ENCODE measurements around the gene GUCD1. TPM values are rescaled to one million over a fixed set of nuclear protein-coding genes. Genes with fewer than 3 reads are reported as not detected.

The GUCD1 gene
- polyA plus RNA-seq, 3 donors: 67.1 to 85.9 (median 72.5) TPM

- peaks cover 22% of the 10 kb centered on the region for H3K79me2 ChIP-seq (ENCODE audit: insufficient read depth, low read length)
- no peak overlapping the region for H3K4me3 ChIP-seq (replicated peaks in 1 of 3; ENCODE audit: low read depth in 2 of 3, low read length in 3 of 3)
- peaks cover 27 to 28% of the 10 kb centered on the region in 2 donors for H3K4me1 ChIP-seq (ENCODE audit: control insufficient read depth in 1 of 2, insufficient read depth in 2 of 2, low read length in 2 of 2)
- H3K4me1 Mint-ChIP-seq: peaks cover 33% of the 10 kb centered on the region
- H3K36me3 Mint-ChIP-seq: peaks cover 78 to 96% of the 10 kb centered on the region in 2 donors
- peaks cover 59% of the 10 kb centered on the region for H4K20me1 ChIP-seq (ENCODE audit: insufficient read depth, low read length)
- H3K27ac ChIP-seq (ENCODE audit: low read depth in 1 of 2, low read length in 2 of 2): peak overlapping the region; percentile 49 to 82
- intact Hi-C loops (cut with micrococcal nuclease): no loop called here
- H3K27ac Mint-ChIP-seq: peak overlapping the region in 5 of 7 donors; percentile 46 to 75 (median 71)
- H3K36me3 ChIP-seq (replicated peaks in 1 of 2; ENCODE audit: control insufficient read depth in 1 of 2, insufficient read depth in 2 of 2, low read length in 2 of 2): peaks cover 66 to 89% of the 10 kb centered on the region in 2 donors
- H3K27me3 Mint-ChIP-seq (ENCODE audit: low read depth in 3 of 3): peaks cover 0 to 2% (median 1%) of the 10 kb centered on the region in 3 donors
- H3K4me3 Mint-ChIP-seq: no peak overlapping the region
- no peak for TF ChIP-seq CTCF (IDR thresholded peaks at IDR 0.05)
- H3K9ac ChIP-seq (ENCODE audit: insufficient read depth, low read length, poor library complexity, severe bottlenecking): peak overlapping the region; percentile 61
- no peak for DNase-seq
- H3K9me3 ChIP-seq (replicated peaks in 1 of 2; ENCODE audit: control insufficient read depth in 1 of 2, insufficient read depth in 1 of 2, low read length in 2 of 2): no peaks in the 10 kb centered on the region
- no peaks in the 10 kb centered on the region for H3K27me3 ChIP-seq (ENCODE audit: control insufficient read depth in 2 of 2, insufficient read depth in 2 of 2, low read length in 2 of 2)
- H3K4me2 ChIP-seq (replicated peaks; ENCODE audit: extremely low read depth, low read length, poor library complexity, severe bottlenecking): no peak overlapping the region
- H3K9me3 Mint-ChIP-seq: no peaks in the 10 kb centered on the region
- H2AFZ ChIP-seq (ENCODE audit: insufficient read depth, low read depth, low read length, poor library complexity, severe bottlenecking): no peak overlapping the region
- 84% methylated on average over 7 of the region's 7 CpGs for WGBS (ENCODE audit: insufficient coverage)
Measured at GRCh38 chr22:24543185-24543601, 11.7 kb downstream of the GUCD1 start.

- Mint-ChIP-seq H3K4me1 (peaks cover 33% of the 10 kb centered on the region), H3K36me3 (peaks cover 74 to 95% of the 10 kb centered on the region in 2 donors), H3K27me3 (ENCODE audit: low read depth in 3 of 3) (peaks cover 0 to 2% (median 1%) of the 10 kb centered on the region in 3 donors), H3K27ac (peak overlapping the region; percentile 66 to 82 (median 78)), H3K4me3 (peak overlapping the region; percentile 39 to 64), H3K9me3 (no peaks in the 10 kb centered on the region)
- TF ChIP-seq CTCF (IDR thresholded peaks at IDR 0.05): no peak
- H4K20me1 ChIP-seq (ENCODE audit: insufficient read depth, low read length): peaks cover 54% of the 10 kb centered on the region
- H3K9me3 ChIP-seq (replicated peaks in 1 of 2; ENCODE audit: control insufficient read depth in 1 of 2, insufficient read depth in 1 of 2, low read length in 2 of 2): no peaks in the 10 kb centered on the region
- WGBS (ENCODE audit: insufficient coverage): 9% methylated on average over 7 of the region's 9 CpGs
- H3K27me3 ChIP-seq (ENCODE audit: control insufficient read depth in 2 of 2, insufficient read depth in 2 of 2, low read length in 2 of 2): no peaks in the 10 kb centered on the region
- H3K36me3 ChIP-seq (replicated peaks in 1 of 2; ENCODE audit: control insufficient read depth in 1 of 2, insufficient read depth in 2 of 2, low read length in 2 of 2): peaks cover 60 to 84% of the 10 kb centered on the region in 2 donors
- intact Hi-C loops (cut with micrococcal nuclease): no loop called here
- H3K9ac ChIP-seq (ENCODE audit: insufficient read depth, low read length, poor library complexity, severe bottlenecking): peak overlapping the region; percentile 61
- H3K4me3 ChIP-seq (replicated peaks in 1 of 3; ENCODE audit: low read depth in 2 of 3, low read length in 3 of 3): peak overlapping the region in 1 of 3 experiments; percentile 56
- peak overlapping the region; percentile 49 to 82 for H3K27ac ChIP-seq (ENCODE audit: low read depth in 1 of 2, low read length in 2 of 2)
- peaks cover 27 to 28% of the 10 kb centered on the region in 2 donors for H3K4me1 ChIP-seq (ENCODE audit: control insufficient read depth in 1 of 2, insufficient read depth in 2 of 2, low read length in 2 of 2)
- DNase-seq: peak in 1 of 3 donors; percentile 17
- no peak overlapping the region for H2AFZ ChIP-seq (ENCODE audit: insufficient read depth, low read depth, low read length, poor library complexity, severe bottlenecking)
- H3K4me2 ChIP-seq (replicated peaks; ENCODE audit: extremely low read depth, low read length, poor library complexity, severe bottlenecking): peak overlapping the region; percentile 43
- H3K79me2 ChIP-seq (ENCODE audit: insufficient read depth, low read length): peaks cover 17% of the 10 kb centered on the region
Measured at GRCh38 chr22:24542641-24543040, 12.3 kb downstream of the GUCD1 start.

All from CD14-positive monocyte (primary cell).